Nephron (organoid): ENCODE measurements around the gene FARP1.

ENCODE experiments used
- H3K27ac Mint-ChIP-seq, 3 experiments: 2 replicates each; pipeline ENCODE4 v1.8.0; 2020; ENCODE audit warnings: mixed read lengths in 3 of 3, mild to moderate bottlenecking in 2 of 3, moderate library complexity in 1 of 3
- H3K27me3 Mint-ChIP-seq: 2 replicates; pipeline ENCODE4 v1.8.0; 2021; ENCODE audit warnings: low read depth, mild to moderate bottlenecking, moderate library complexity, mixed read lengths
- H3K36me3 Mint-ChIP-seq: 2 replicates; pipeline ENCODE4 v1.8.0; 2020; ENCODE audit warnings: low read depth, mixed read lengths
- H3K4me1 Mint-ChIP-seq: 2 replicates; pipeline ENCODE4 v1.8.0; 2020; ENCODE audit warnings: mixed read lengths
- H3K4me3 Mint-ChIP-seq, 3 experiments: 2 replicates each; pipeline ENCODE4 v1.8.0; 2020; ENCODE audit warnings: mild to moderate bottlenecking in 3 of 3, mixed read lengths in 3 of 3, moderate library complexity in 2 of 3
- H3K9me3 Mint-ChIP-seq: 2 replicates; pipeline ENCODE4 v1.8.0; 2020; ENCODE audit warnings: mixed read lengths
- TF ChIP-seq, protein P1 (sequence below), 3 experiments: fragments of 200-600 bp; sonication (generic); IDR thresholded peaks; one replicate each; pipeline ENCODE4 v1.5.0; 2021; ENCODE audit warnings: antibody characterized with exemption in 3 of 3; ENCODE audit not compliant: unreplicated experiment in 3 of 3

Gene FARP1

DNA sequence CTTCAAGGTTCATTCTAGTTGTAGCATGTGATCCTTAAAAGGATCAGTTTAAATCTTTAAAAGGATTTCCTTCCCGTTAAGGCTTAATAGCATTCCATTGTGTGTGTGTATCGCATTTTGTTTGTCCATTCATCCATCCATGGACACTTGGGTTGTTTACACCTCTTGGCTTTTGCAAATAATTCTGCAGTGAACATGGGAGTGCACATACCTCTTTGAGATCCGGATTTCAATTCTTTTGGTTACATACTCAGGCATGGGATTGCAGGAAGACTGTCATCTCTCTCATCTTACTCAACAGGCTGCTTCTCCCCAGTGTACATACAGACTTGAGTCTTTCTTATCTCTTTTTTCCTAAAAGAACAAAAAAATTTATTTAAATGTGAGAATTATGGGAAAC is 32.9 kb downstream of the FARP1 start:
- Mint-ChIP-seq H3K36me3 (peaks cover 51% of the 10 kb centered on the region), H3K27me3 (peaks cover 3% of the 10 kb centered on the region), H3K4me1 (peaks cover 73% of the 10 kb centered on the region), H3K9me3 (peaks cover 10% of the 10 kb centered on the region), H3K27ac (peak overlapping the region; percentile 92 to 97 (median 94)), H3K4me3 (no peak overlapping the region)
- TF ChIP-seq, protein P1, sequence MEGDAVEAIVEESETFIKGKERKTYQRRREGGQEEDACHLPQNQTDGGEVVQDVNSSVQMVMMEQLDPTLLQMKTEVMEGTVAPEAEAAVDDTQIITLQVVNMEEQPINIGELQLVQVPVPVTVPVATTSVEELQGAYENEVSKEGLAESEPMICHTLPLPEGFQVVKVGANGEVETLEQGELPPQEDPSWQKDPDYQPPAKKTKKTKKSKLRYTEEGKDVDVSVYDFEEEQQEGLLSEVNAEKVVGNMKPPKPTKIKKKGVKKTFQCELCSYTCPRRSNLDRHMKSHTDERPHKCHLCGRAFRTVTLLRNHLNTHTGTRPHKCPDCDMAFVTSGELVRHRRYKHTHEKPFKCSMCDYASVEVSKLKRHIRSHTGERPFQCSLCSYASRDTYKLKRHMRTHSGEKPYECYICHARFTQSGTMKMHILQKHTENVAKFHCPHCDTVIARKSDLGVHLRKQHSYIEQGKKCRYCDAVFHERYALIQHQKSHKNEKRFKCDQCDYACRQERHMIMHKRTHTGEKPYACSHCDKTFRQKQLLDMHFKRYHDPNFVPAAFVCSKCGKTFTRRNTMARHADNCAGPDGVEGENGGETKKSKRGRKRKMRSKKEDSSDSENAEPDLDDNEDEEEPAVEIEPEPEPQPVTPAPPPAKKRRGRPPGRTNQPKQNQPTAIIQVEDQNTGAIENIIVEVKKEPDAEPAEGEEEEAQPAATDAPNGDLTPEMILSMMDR (IDR thresholded peaks at IDR 0.05; ENCODE audit: unreplicated experiment in 3 of 3), result no peak

DNA sequence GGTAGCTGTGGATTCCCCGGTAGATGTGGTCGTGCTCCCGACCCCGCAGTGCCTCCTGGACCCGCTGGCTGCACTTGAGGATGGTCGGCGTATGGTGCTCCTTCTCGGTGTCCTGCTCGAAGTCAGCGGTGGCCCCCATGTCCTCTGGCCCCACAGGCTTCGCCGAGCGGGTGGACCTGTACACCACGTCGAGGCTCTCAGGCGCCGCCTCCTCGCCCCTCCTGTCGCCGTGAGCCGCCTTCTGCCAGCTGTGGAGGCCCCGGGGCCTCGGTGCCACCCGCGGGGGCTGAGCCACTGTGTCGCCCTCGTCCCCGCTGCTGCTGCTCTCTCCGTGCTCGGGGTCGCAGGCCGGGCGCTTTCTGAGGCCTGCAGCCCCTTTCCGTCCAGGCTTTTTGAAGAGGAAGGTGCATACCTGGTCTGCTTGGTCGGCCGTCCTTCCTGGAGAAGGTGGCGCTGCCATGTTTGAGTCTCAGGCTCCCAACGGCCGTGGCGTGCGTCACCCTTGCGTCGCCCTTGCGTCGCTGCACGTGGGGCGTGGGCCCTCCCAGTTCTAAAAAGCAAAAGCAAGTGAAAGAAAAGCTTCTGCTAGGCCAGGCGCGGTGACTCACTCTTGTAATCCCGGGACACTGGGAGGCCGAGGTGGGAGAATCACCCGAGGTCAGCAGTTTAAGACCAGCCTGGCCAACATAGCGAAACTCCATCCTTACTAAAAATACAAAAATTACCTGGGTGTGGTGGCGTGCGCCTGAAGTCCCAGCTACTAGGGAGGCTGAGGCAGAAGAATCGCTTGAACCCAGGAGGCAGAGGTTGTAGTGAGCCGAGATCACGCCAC is 34.1 kb downstream of the FARP1 start, which contains the start of gene RNF113B:
TSS of gene RNF113B (minus strand) at position 493 of the 832 bp plus-strand sequence. CDS start at position 460, 33 bp downstream.
- Mint-ChIP-seq H3K36me3 (peaks cover 44% of the 10 kb centered on the region), H3K4me3 (no peak within 1 kb of the TSS), H3K4me1 (peaks cover 70% of the 10 kb centered on the region), H3K27me3 (no peaks in the 10 kb centered on the region), H3K9me3 (peaks cover 10% of the 10 kb centered on the region), H3K27ac (peak within 1 kb of the TSS in 2 of 3 experiments; percentile 51 to 94)
- TF ChIP-seq, protein P1 (IDR thresholded peaks at IDR 0.05; ENCODE audit: unreplicated experiment in 3 of 3), result no peak

DNA sequence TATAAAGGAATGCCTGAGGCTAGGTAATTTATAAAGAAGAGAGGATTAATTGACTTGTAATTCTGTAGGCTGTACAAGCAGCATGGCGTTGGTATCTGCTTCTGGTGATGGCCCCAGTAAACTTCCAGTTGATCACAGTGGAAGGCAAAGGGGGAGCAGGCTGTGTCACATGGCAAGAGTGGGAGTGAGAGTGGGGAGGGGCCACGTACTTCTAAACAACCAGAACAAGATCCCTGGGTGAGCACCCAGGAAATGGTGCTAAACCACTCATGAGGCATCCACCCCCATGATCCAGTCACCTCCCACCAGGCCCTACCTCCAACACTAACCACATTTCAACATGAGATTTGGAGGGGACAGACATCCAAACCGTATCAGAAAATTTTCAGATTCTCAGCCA is 37.2 kb downstream of the FARP1 start:
- TF ChIP-seq, protein P1 (IDR thresholded peaks at IDR 0.05; ENCODE audit: unreplicated experiment in 3 of 3), result no peak
- peaks cover 10% of the 10 kb centered on the region for H3K9me3 Mint-ChIP-seq
- peaks cover 42% of the 10 kb centered on the region for H3K36me3 Mint-ChIP-seq
- peaks cover 63% of the 10 kb centered on the region for H3K4me1 Mint-ChIP-seq
- H3K27me3 Mint-ChIP-seq, result no peaks in the 10 kb centered on the region
- no peak overlapping the region for H3K4me3 Mint-ChIP-seq
- peak overlapping the region; percentile 50 to 83 (median 77) for H3K27ac Mint-ChIP-seq

DNA sequence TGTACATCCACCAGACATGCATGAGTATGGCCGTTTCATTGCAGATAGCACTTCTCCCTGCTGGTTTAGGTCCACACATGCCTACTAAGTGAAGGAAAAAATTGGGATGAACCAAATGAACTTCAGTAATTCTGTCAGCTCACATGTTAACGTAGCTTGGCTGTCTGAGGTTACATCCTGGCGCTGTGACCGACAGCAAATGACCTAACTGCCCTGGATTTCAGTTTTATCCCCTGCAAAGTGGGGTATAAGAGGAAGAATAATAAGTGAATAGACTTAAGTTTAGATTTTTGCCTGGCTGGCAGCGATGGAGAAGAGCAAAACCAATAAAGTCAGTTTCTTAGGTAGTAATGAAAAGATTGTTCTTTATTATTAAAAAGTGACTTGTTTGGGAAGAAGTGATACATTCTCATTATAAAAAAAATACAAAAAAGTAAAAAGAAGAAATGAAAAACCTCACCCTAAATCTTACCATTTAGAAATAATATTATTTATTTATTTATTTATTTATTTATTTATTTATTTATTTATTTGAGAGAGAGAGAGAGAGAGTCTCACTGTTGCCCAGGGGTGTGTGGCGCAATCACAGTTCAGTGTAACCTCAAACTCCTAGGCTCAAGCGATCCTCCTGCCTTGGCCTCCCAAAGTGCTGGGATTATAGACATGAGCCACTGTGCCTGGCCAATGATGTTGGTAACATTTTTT is 38.4 kb downstream of the FARP1 start:
- H3K9me3 Mint-ChIP-seq, result peaks cover 10% of the 10 kb centered on the region
- H3K4me3 Mint-ChIP-seq, result no peak overlapping the region
- H3K27ac Mint-ChIP-seq, result peak overlapping the region; percentile 50 to 83 (median 77)
- H3K36me3 Mint-ChIP-seq, result peaks cover 39% of the 10 kb centered on the region
- H3K27me3 Mint-ChIP-seq, result no peaks in the 10 kb centered on the region
- H3K4me1 Mint-ChIP-seq, result peaks cover 57% of the 10 kb centered on the region
- TF ChIP-seq, protein P1 (IDR thresholded peaks at IDR 0.05; ENCODE audit: unreplicated experiment in 3 of 3), result no peak

DNA sequence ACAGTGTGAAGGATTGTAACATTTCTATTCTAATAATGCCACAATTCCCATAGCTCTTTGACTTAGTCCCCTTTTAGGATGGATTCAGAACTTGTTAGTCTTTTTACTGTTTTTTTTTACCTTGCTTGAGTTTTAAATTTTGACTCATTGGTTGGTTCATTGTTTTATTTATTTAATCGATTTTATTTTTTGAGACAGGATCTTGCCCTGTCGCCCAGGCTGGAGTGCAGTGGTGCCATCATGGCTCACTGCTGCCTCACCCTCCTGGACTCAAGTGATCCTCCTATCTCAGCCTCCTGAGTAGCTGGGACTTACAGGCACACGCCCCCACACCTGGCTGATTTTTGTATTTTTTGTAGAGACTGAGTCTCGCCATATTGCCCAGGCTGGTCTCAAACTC is 39.3 kb downstream of the FARP1 start:
- H3K27me3 Mint-ChIP-seq, result no peaks in the 10 kb centered on the region
- TF ChIP-seq, protein P1 (IDR thresholded peaks at IDR 0.05; ENCODE audit: unreplicated experiment in 3 of 3), result no peak
- peaks cover 10% of the 10 kb centered on the region for H3K9me3 Mint-ChIP-seq
- peaks cover 38% of the 10 kb centered on the region for H3K36me3 Mint-ChIP-seq
- H3K4me3 Mint-ChIP-seq, result no peak overlapping the region
- peaks cover 59% of the 10 kb centered on the region for H3K4me1 Mint-ChIP-seq
- H3K27ac Mint-ChIP-seq, result peak overlapping the region; percentile 44 to 64 (median 57)
